Embryonic facial prominence (tissue), 1 donor: ENCODE results near the gene SP110.
"Not testable (repeated sequence)": the region's sequence is repeated elsewhere in the genome, so short reads cannot be mapped to it uniquely, and the experiment has no call there.

ENCODE experiments used
- DNase-seq: peaks from one replicate; pipeline ENCODE4 v3.0.0-alpha.2; 2016; ENCODE audit errors: extremely low spot score

SP110 gene

GRCh38 chr2:230219419-230220331, at the start of gene SP110:
SP110 (minus strand) TSS chr2:230219984; CDS start chr2:230216927, 3,057 bp downstream.
- DNase-seq = peak; percentile 67

GRCh38 chr2:230268606-230269243, 48.9 kb upstream of the SP110 start:
- no peak for DNase-seq

GRCh38 chr2:230267556-230267955, 47.8 kb upstream of the SP110 start:
- no peak for DNase-seq

- DNase-seq = no peak
Observed at GRCh38 chr2:230267059-230267458, 47.3 kb upstream of the SP110 start.

GRCh38 chr2:230266638-230267037, 46.9 kb upstream of the SP110 start:
- DNase-seq = no peak

GRCh38 chr2:230264945-230265344, 45.2 kb upstream of the SP110 start:
- not testable (repeated sequence) for DNase-seq

GRCh38 chr2:230262246-230262645, 42.5 kb upstream of the SP110 start:
- no peak for DNase-seq

GRCh38 chr2:230258483-230258882, 38.7 kb upstream of the SP110 start:
- DNase-seq = no peak

GRCh38 chr2:230256733-230257332, 37.0 kb upstream of the SP110 start:
- DNase-seq = no peak

- no peak for DNase-seq
Observed at GRCh38 chr2:230254152-230254881, 34.5 kb upstream of the SP110 start.

- no peak for DNase-seq
Observed at GRCh38 chr2:230250231-230250630, 30.4 kb upstream of the SP110 start.

GRCh38 chr2:230246206-230246605, 26.4 kb upstream of the SP110 start:
- DNase-seq = no peak

GRCh38 chr2:230244211-230244610, 24.4 kb upstream of the SP110 start:
- no peak for DNase-seq

- DNase-seq = no peak
Observed at GRCh38 chr2:230234845-230235244, 15.1 kb upstream of the SP110 start.

- DNase-seq = no peak
Observed at GRCh38 chr2:230234122-230234722, 14.4 kb upstream of the SP110 start.

GRCh38 chr2:230231251-230231650, 11.5 kb upstream of the SP110 start:
- DNase-seq = no peak

- DNase-seq = no peak
Observed at GRCh38 chr2:230230496-230231200, 10.9 kb upstream of the SP110 start.

- DNase-seq = no peak
Observed at GRCh38 chr2:230230087-230230486, 10.3 kb upstream of the SP110 start.

GRCh38 chr2:230227216-230227615, 7.4 kb upstream of the SP110 start:
- DNase-seq = no peak

- DNase-seq = no peak
Observed at GRCh38 chr2:230226051-230226551, 6.3 kb upstream of the SP110 start.

GRCh38 chr2:230225486-230225885, 5.7 kb upstream of the SP110 start, which contains the start of gene SP140:
SP140 (plus strand) TSS chr2:230225736; CDS start chr2:230225845, 109 bp downstream.
- no peak for DNase-seq
